Ramos (cell line): ENCODE data around the gene AKAP10.
"Not testable (repeated sequence)": the region's sequence is repeated elsewhere in the genome, so short reads cannot be mapped to it uniquely, and the experiment has no call there.

ENCODE experiments used
- in situ Hi-C: fragments of 300-500 bp; cut with MboI; formaldehyde crosslinking; loops from one replicate; pipeline ENCODE4 v1.14.3; 2022; ENCODE audit warnings: low sequenced_read_pairs; ENCODE audit not compliant: unreplicated experiment

The AKAP10 gene

DNA sequence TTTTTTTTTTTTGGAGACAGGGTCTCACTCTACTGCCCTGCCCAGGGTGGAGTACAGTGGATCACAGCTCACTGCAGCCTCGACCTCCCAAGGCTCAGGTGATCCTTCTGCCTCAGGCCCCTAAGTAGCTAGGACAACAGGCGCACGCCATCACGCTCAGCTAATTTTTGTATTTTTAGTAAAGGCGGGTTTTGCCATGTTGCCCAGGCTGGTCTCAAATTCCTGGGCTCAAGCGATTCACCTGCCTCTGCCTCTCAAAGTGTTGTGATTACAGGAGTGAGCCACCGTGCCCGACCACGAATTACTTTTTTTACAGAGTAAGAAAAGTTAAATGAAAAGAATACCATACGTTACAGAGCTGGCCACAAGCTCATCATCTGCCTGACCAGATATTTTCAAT is 38.9 kb downstream of the AKAP10 start:
- in situ Hi-C loops = no loop called here

DNA sequence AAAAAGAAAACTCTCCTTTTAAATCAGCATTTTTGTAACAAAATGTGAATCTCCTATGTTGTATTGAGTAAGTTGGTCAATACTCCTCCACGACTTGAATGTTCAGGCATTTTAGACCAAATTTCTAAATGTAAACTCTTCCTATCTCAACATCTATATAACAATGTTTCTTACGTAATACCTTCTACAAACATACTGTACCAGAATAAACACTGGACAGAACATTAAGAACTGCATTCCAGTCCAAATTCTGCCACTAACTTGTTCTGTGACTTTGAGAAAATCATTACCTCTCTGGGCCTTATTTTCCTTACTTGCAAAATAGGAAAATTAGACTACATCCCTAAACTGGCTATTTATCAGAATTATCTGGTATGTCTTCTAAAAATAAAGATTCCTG is 40.1 kb downstream of the AKAP10 start:
- in situ Hi-C loops = no loop called here

DNA sequence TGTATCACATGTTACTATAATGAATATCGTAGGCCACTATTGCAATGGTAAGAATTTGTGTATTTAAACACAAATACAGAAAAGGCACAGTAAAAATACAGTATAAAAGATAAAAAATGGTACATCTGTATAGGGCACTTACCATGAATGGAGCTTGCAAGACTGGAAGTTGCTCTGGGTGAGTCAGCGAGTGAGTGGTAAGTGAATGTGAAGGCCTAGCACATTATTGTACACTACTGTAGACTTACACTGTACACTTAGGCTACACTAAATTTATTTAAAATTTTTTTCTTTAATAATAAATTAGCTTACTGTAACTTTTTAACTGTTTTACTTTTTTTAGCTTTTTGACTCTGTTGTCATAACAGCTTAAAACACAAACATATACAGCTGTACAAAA is 42.5 kb downstream of the AKAP10 start:
- in situ Hi-C loops = no loop called here

DNA sequence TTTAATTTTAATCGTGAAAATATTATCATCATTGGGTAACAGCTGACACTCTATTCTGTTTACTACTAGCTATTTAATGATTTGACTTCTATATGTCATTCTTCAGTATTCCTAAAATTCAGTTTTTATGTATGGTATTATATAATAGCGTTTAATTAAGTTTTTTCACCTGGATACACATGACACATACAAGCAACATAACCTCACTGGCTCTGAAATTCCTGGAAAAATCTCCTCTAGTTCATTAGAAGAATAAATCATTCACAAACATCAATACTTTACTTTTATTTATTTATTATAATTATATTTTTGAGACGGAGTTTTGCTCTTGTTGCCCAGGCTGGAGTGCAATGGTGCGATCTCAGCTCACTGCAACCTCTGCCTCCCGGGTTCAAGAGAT is 44.0 kb downstream of the AKAP10 start:
- in situ Hi-C loops = no loop called here

DNA sequence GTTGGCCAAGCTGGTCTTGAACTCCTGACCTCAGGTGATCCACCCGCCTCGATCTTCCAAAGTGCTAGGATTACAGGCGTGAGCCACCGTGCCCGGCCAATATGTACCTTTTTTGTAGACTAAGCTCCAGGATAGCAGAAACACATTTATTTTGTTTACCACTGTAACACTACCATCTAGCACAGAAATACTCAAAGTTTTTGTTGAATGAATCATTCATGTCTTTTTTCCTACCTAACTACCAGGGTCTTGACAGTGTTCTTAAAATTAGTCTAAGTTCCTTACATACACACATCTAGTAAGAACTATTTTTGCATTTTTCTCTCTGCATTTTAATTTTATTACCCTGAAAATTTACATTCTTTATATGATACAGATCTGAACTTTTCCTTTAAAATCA is 44.4 kb downstream of the AKAP10 start:
- in situ Hi-C loops = no loop called here

DNA sequence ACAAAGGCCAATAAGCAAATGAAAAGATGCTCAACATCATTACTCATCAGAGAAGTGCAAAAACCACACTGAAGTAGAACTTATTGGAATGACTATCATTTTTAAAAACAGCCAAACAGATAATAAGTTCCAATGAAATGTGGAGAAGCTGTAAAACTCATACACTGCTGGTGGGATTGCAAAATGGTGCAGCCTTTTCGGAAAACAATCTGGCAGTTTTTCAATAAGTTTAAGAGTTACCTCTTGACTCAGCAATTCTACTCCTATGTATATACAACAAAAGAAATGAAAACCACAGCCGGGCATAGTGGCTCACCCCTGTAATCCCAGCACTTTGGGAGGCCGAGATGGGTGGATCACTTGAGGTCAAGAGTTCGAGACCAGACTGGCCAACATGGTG is 49.3 kb downstream of the AKAP10 start:
- in situ Hi-C loops = no loop called here

DNA sequence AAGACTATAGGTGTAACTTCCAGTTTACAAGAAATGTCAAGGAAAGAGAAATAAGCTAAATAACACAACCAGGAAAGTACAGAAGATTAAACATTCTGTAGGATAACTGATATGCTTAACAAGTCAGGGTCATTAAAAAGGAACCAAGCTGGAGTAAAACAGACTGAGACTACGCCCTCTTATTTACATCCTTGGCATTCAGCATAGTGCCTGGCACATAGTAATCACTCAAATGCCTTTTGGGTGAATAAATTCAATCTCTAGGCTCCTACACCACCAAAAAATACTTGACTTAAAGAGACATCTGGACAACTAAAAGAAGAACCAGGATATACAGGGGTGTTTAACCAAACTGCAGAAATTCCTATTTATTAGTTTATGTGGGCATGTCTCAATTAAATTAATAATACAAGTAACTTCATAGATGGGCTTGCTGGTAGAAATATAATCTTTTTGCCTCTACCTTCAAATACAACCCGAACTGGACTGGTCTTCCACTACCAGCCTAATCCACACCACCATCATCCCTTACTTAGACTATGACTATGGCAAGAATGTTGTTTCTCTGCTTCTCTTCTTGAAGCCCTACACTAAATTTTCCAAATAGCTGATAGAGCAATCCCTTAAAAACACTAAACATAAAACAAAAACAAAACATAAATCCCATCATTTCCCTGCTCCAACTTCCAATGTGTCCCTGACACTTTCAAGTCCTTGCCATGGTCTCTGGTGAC is 62.2 kb downstream of the AKAP10 start:
- in situ Hi-C loops = no loop called here

DNA sequence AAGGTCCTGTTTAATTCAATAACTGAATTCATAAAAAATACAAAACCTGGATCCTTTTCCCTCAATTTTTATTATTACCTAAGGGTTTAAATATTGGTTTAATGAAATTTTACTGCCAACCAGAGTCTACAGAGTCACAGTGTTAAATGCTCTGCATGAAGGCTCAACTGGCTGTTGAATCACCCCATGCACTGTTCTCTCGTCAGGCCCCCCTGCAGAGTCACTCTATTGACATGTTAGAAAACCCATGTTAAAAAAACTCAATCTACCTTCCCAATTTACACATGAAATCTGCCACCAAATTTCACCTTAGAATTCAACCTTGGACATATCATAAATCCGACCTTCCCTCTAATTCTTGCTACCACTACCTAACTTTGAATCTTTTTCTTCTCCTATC is 66.6 kb downstream of the AKAP10 start:
- in situ Hi-C loops = no loop called here

DNA sequence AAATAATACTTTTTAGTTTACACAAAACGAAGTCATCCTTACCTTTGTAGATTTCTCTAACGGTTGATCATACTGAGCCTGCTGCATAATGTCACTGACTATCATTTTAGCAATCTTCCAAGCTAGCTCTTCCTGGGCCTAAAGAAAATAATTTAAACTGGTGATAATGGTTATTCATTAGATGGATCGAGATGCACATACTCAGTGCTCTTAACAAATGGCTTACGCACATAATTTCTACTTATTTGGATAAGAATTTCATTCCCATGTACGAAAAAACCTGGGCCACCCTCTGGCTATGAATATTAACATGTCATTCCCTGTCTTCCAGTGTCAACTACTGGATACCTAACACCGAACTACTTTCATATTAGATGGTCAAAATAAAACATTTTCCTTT is 68.5 kb downstream of the AKAP10 start:
- in situ Hi-C loops = no loop called here

DNA sequence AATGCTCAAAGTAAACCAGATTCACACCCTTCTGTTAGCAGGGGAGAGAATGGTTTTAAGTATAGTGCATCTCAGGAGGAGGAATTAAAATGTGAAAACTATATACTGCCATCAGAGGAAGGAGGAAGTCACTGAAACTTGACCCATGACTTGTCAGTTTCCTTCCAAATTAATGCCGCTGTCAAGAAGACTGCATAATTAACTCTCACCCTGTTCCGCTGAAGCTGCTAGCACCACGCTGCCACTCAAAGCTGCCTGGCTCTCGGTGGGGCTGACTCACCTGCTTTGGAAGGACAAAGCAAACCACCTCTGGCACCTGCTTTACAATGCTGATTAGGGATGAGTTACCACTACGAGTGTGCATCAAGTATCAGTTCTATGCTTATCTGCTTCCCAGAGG is 72.1 kb downstream of the AKAP10 start:
- in situ Hi-C loops = no loop called here

DNA sequence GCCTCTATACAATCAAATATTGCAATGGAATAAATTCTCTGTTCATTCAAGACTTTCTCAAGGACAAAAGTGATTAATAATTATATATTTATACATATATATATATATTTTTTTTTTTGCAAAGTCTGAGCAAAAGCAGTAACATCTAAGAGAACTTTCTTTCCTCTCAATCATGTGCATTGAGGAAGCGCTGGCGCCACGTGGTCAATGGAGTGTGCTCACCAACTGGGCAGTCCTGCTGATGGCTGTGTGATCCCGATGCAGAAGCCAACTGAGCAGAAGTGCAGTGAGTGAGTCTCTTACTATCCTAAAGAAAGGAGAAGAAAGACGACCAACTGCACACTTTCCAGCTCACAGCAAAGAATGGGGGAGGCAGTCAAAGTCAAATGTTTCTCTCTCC is 72.7 kb downstream of the AKAP10 start:
- in situ Hi-C loops = no loop called here

DNA sequence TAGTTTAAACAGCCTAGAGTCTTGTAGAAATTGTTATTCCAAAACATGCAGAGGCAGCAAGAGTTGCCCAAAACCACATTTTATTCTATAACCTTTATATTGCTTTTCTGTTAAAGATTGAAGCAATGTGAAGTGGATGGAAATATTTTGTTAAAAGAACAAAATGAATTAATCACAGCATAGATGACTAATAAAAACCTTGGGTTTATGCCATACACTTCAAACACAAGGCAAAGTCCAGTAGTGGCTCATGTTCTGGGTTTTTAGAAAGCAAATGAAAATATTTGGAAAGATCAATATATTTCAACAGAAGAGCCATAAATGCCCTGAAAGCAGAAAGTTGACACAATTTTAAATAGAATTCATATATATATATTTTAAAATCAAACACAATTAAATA is 73.2 kb downstream of the AKAP10 start:
- in situ Hi-C loops = no loop called here

DNA sequence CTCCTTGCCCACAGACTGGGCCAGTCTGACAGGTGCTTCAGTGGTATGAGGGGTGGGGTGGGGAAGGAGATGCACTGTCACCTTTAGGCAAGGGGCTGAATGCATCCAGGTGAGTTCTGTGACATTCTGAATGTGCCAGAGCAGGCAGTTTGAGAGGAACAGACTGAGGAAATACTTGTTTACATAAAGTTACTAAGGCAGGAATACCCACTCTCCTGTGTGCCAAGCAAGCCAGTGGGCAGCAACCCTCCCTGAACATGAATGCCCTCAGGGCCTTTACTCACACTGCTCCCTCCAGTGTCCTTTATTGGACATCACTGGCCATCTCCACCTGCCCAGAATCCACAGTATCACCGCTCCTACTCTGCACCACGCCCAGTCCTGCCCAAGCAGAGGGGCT is 76.8 kb downstream of the AKAP10 start:
- in situ Hi-C loops = no loop called here

DNA sequence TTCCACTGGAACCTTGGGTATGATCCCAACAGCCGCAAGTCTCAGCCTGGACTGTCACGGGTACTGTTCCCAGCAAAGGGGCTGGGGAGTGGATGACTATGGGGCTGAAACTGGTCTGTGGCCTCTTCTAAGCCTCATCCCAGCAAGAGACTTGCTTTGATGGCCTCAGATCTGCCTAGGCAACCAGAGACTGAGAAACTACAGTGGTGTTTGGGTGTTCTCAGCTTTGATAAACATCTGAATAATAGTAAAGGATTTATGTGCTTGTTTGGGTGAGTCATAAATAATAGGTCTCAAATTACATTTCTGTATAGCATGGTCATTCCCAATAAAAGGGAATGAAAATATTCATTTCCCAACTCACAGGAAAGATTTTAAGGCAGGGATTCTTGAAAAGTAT is 79.7 kb downstream of the AKAP10 start:
- in situ Hi-C loops = no loop called here

DNA sequence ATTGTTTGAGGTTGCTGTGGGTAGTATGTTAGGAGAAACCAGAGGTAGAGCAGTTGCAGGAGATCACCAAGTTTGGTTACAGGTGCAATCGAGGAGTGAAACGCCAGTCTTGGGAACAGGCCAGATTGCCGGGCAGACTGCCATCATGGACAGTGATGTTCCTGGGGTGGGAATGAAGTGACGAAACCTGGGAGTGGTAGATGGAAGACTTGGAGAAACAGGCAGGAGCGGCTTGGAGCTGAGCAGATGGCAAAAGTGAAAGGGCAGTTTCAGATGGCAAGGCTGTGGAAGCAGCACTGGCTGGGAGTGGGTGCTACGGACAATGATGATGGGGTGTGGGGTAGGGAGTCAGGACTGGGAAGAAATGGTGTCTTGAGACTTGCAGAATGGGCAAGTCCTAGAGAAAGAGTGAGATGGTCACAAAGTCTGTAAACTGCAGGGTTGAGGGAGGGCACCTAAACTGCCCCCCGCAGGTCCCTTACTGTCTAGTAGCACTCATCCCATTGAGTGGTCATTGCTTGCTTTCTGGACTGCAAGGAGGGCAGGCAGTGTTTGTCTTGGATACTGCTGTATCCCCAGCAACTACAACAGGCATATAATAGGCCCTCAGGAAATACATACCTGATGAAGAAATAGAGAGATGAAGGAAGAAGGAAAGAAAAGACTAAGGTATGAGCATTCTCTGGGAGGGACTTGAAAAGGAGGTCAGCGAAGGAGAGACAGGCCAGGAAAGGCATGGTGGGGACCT is 80.4 kb downstream of the AKAP10 start:
- in situ Hi-C loops = no loop called here

DNA sequence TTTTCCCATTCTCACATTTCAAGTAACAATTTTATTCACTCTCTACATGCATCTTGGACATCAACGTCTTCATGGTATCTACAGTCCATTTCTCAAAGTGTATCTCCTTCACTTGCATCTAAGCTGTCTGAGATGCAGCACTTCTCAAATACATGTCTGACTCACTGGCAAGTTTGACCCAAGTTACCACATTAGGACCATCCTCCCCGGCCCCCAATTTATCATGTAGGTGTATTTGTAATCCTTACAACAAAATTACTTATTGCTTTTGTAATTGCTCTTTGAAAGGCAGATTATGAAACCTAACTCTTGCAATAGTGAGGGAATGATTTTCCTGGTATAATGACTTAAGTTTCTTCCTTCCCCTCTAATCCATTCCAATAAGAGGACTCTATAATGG is 80.9 kb downstream of the AKAP10 start:
- in situ Hi-C loops = no loop called here

DNA sequence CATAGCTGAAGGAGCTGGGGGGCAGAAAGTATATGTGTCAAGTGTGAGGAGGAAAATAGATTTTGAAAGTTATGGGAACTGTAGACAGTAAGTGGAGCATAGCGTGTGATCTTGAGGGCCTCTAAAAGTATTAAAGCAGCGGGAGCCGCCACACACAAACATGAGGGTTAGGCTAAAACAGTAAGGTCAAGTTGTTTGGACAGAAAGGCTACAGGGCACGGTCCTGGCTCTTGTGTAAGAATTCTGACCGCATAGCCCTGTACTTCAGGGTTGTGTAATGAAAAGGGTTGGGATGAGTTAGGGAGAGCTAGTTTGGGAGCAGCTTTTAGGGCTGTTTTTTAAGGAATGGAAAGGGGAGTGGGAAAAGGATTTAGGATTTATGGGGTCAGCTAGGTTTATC is 87.1 kb downstream of the AKAP10 start:
- in situ Hi-C loops = not testable (repeated sequence)

DNA sequence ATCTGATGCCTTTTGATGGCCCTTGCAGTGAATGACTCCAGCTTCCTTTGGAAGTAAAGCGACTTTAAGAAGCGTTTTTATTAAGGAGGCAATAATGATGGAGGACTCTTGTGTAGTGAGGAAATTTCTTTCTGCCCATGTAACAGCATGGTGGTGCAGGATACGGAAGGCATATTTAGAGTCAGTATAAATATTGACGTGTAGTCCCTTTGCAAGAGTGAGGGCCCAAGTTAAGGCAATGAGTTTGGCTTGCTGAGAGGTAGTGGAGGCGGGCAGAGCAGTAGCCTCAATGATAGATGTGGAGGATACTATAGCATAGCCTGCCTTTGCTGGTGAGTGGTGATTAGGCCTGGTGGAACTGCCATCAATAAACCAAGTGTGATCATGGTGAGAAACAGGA is 87.6 kb downstream of the AKAP10 start:
- in situ Hi-C loops = not testable (repeated sequence)

DNA sequence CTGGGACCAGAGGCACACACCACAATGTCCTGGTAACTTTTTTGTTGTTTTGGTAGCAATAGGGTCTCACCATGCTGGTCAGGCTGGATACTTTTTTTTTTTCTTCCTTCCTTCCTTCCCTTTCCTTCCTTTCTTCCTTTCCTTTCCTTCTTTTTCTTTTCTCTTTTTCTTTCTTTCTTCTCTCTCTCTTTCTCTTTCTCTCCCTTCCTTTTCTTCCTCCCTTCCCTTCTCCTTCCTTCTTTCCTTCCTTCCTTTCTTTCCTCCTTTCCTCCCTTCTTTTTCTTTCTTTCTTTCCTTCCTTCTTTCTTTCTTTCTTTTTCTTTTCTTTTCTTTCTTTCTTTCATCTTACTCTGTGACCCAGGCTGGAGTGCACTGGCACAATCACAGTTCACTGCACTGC is 91.5 kb downstream of the AKAP10 start:
- in situ Hi-C loops = no loop called here

DNA sequence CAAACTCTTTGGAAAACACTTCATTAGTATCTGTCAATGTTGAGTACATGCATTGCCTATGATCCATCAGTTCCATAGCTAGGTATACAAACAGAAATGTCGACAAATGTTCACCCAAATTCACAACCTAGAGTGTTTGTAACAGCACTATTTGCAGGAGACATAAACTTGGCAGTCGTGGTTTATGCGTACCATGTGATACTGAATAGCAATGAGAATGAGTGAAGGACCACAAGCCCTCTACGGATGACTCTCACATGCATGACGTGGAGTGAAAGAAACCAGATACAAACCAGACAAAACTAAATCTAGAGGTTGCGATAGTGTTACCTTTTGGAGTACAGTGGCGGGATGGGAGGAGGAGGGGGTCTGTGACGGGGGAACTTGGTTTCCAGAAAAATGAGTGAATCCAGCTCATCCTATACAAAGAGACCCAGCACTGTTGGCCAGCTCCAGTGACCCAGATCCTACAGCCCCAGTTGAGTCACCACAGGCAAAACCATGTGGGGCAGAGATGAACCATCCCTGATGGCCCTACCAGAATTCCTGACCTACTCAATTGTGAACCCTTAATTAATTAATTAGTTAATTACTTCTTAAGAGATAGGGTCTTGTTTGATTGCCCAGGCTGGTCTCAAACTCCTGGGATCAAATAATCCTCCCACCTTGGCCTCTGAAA is 94.0 kb downstream of the AKAP10 start:
- in situ Hi-C loops = no loop called here

DNA sequence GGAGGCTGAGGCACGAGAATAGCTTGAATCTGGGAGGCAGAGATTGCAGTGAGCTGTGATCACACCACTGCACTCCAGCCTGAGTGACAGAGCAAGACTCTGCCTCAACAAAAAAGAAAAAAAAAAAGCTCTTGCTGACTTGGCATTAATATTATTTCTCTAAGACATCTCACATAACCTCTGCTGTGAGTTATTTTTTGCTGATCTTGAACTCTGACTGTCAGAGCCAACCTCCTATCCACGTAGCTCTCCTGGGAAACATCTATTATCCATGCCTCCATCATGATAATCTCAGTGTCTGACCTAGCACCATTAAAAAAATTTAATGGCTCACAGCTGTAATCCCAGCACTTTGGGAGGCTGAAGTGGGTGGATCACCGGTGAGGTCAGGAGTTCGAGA is 97.2 kb downstream of the AKAP10 start:
- in situ Hi-C loops = no loop called here
